Measurements from ENCODE around the gene UBL4B. TPM values are rescaled to one million over a fixed set of nuclear protein-coding genes. Genes with fewer than 3 reads are reported as not detected.

The UBL4B gene
- total and polyA plus RNA-seq, 9 of the 15 experiments (the other 6 are each of a cell fraction or from before 2014, with no cell fraction given): not detected

- TF ChIP-seq ELK3 (CRISPR knock-in tag; IDR thresholded peaks at IDR 0.05) (no peak), ZEB2 (IDR thresholded peaks at IDR 0.05) (no peak), SPI1 (IDR thresholded peaks at IDR 0.05; ENCODE audit: borderline replicate concordance, low read depth, low read length) (peak; percentile 74; the same call in 1 of the 2 replicates), XRCC3 (IDR thresholded peaks at IDR 0.05) (no peak), SIN3B (IDR thresholded peaks at IDR 0.05; ENCODE audit: low read depth) (no peak), RCOR1 (IDR thresholded peaks at IDR 0.05; ENCODE audit: borderline replicate concordance in 1 of 2, low read depth in 2 of 2, low read length in 2 of 2) (peak in 1 of 2 experiments; percentile 60; a peak in 1 of 4 replicates), ZNF507 (tag; conservative IDR thresholded peaks at IDR 0.05) (no peak), PKNOX1 (IDR thresholded peaks at IDR 0.05) (peak; percentile 23; the same call in 1 of the 2 replicates), ZNF277 (CRISPR knock-in tag; IDR thresholded peaks at IDR 0.05; ENCODE audit: borderline replicate concordance) (no peak), KHSRP (IDR thresholded peaks at IDR 0.05) (no peak), ZBTB7A (IDR thresholded peaks at IDR 0.05; ENCODE audit: borderline replicate concordance, control insufficient read depth, low read depth, low read length) (peak; percentile 39; the same call in 1 of the 2 replicates), ZKSCAN3 (CRISPR knock-in tag; IDR thresholded peaks at IDR 0.05) (no peak), PHTF2 (CRISPR knock-in tag; IDR thresholded peaks at IDR 0.05) (no peak), ZNF511 (CRISPR knock-in tag; IDR thresholded peaks at IDR 0.05) (no peak), ZNF76 (CRISPR knock-in tag; IDR thresholded peaks at IDR 0.05; ENCODE audit: borderline replicate concordance) (no peak), ZNF146 (CRISPR knock-in tag; IDR thresholded peaks at IDR 0.05; ENCODE audit: unreplicated experiment) (no peak), ZKSCAN8 (CRISPR knock-in tag; IDR thresholded peaks at IDR 0.05) (no peak), AFF1 (IDR thresholded peaks at IDR 0.05; ENCODE audit: low read depth in 1 of 2, partially characterized antibody in 2 of 2) (no peak), RUNX1 (IDR thresholded peaks at IDR 0.05; ENCODE audit: low read depth) (no peak), POLR2B (IDR thresholded peaks at IDR 0.05; ENCODE audit: low read depth, partially characterized antibody) (no peak), EHMT2 (IDR thresholded peaks at IDR 0.05) (no peak), CBFA2T2 (conservative IDR thresholded peaks at IDR 0.05) (peak; percentile 26; the same call in 1 of the 2 replicates)
Measured at GRCh38 chr1:110089561-110090275, 22.5 kb upstream of the UBL4B start (continued).
